ENCODE data around the gene STAG1. TPM values are rescaled to one million over a fixed set of nuclear protein-coding genes. Genes with fewer than 3 reads are reported as not detected.

Gene STAG1
- total and polyA plus RNA-seq, 9 of the 15 experiments (the other 6 are each of a cell fraction or from before 2014, with no cell fraction given) = 2.7 to 17.7 (median 8.8) TPM

DNA sequence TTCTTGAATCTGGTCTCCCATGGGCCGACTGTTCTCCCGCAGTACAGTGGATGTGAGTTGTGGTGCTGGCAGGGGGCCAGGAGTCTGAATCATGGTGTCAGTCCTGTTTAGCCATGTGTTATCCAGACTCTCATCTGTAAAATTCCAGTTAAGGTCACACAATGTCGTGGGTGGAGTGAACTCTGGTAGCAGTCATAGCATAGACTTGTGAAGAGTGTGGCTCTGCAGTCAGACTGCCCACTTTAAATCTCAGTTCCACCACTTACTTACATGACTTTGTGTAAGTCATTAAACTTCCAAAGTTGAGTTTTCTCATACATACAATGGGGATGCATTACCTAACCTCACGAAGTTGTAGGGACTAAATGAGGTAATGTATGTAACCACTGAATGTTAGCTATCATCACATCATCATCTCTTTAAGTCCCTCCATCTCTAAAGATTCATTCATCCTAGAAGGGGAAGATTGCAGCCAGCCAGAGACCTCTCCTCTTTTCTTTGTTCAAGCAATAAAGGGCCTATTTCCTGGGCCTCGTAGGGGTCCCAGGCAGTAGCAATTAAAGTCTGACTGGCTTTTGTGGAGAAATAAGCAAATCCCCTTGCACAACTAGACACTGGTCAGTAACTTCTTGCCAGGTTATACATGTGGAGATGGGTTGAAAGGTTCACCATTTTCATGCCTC is 408.2 kb downstream of the STAG1 start (continued):
- TF ChIP-seq, protein P1, sequence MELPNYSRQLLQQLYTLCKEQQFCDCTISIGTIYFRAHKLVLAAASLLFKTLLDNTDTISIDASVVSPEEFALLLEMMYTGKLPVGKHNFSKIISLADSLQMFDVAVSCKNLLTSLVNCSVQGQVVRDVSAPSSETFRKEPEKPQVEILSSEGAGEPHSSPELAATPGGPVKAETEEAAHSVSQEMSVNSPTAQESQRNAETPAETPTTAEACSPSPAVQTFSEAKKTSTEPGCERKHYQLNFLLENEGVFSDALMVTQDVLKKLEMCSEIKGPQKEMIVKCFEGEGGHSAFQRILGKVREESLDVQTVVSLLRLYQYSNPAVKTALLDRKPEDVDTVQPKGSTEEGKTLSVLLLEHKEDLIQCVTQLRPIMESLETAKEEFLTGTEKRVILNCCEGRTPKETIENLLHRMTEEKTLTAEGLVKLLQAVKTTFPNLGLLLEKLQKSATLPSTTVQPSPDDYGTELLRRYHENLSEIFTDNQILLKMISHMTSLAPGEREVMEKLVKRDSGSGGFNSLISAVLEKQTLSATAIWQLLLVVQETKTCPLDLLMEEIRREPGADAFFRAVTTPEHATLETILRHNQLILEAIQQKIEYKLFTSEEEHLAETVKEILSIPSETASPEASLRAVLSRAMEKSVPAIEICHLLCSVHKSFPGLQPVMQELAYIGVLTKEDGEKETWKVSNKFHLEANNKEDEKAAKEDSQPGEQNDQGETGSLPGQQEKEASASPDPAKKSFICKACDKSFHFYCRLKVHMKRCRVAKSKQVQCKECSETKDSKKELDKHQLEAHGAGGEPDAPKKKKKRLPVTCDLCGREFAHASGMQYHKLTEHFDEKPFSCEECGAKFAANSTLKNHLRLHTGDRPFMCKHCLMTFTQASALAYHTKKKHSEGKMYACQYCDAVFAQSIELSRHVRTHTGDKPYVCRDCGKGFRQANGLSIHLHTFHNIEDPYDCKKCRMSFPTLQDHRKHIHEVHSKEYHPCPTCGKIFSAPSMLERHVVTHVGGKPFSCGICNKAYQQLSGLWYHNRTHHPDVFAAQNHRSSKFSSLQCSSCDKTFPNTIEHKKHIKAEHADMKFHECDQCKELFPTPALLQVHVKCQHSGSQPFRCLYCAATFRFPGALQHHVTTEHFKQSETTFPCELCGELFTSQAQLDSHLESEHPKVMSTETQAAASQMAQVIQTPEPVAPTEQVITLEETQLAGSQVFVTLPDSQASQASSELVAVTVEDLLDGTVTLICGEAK (IDR thresholded peaks at IDR 0.05) = no peak
- TF ChIP-seq, protein P1 (CRISPR knock-in tag; IDR thresholded peaks at IDR 0.05) = no peak
- TF ChIP-seq SAP30 (IDR thresholded peaks at IDR 0.05; ENCODE audit: borderline replicate concordance, insufficient read depth, low read depth, low read length, poor library complexity, severe bottlenecking) (no peak), TAF15 (IDR thresholded peaks at IDR 0.05; ENCODE audit: low read depth, low read length) (no peak), MBD2 (IDR thresholded peaks at IDR 0.05; ENCODE audit: borderline replicate concordance, low read depth) (no peak), ZNF217 (CRISPR knock-in tag; IDR thresholded peaks at IDR 0.05) (no peak), XRCC5 (IDR thresholded peaks at IDR 0.05; ENCODE audit: low read depth, low read length) (no peak), CBFA2T3 (IDR thresholded peaks at IDR 0.05) (peak; percentile 71), CHD4 (IDR thresholded peaks at IDR 0.05; ENCODE audit: insufficient read depth, insufficient replicate concordance, low read depth, low read length, poor library complexity, severe bottlenecking) (no peak), ETV1 (tag; conservative IDR thresholded peaks at IDR 0.05; ENCODE audit: low read depth) (no peak), THRAP3 (IDR thresholded peaks at IDR 0.05; ENCODE audit: borderline replicate concordance) (no peak), SNIP1 (IDR thresholded peaks at IDR 0.05; ENCODE audit: low read depth) (no peak), ZNF507 (tag; conservative IDR thresholded peaks at IDR 0.05) (no peak), JUN (IDR thresholded peaks at IDR 0.05; ENCODE audit: borderline replicate concordance, low read depth, low read length) (0 out of 2 replicates have a peak, but pooled peaks have one; percentile 32), JUN (CRISPR knock-in tag; IDR thresholded peaks at IDR 0.05; ENCODE audit: borderline replicate concordance) (no peak), GATA2 (CRISPR knock-in tag; IDR thresholded peaks at IDR 0.05) (no peak), POLR2AphosphoS2 (IDR thresholded peaks at IDR 0.05; ENCODE audit: low read length) (no peak)
- TF ChIP-seq, protein P2, sequence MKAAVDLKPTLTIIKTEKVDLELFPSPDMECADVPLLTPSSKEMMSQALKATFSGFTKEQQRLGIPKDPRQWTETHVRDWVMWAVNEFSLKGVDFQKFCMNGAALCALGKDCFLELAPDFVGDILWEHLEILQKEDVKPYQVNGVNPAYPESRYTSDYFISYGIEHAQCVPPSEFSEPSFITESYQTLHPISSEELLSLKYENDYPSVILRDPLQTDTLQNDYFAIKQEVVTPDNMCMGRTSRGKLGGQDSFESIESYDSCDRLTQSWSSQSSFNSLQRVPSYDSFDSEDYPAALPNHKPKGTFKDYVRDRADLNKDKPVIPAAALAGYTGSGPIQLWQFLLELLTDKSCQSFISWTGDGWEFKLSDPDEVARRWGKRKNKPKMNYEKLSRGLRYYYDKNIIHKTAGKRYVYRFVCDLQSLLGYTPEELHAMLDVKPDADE (conservative IDR thresholded peaks at IDR 0.05; ENCODE audit: control insufficient read depth, low read depth, low read length) = no peak

Data from K562 (cell line).